Cerebellar cortex (tissue), 1 donor: ENCODE measurements around the gene DHRSX.
A peak's percentile ranks its signal among the peaks of the same experiment; 100 is the strongest.
"Not testable (repeated sequence)": the region's sequence is repeated elsewhere in the genome, so short reads cannot be mapped to it uniquely, and the experiment has no call there.

Experiments
- DNase-seq: peaks from one replicate; pipeline ENCODE4 v3.0.0-alpha.2; 2015; ENCODE audit warnings: low spot score

DHRSX gene

DNA sequence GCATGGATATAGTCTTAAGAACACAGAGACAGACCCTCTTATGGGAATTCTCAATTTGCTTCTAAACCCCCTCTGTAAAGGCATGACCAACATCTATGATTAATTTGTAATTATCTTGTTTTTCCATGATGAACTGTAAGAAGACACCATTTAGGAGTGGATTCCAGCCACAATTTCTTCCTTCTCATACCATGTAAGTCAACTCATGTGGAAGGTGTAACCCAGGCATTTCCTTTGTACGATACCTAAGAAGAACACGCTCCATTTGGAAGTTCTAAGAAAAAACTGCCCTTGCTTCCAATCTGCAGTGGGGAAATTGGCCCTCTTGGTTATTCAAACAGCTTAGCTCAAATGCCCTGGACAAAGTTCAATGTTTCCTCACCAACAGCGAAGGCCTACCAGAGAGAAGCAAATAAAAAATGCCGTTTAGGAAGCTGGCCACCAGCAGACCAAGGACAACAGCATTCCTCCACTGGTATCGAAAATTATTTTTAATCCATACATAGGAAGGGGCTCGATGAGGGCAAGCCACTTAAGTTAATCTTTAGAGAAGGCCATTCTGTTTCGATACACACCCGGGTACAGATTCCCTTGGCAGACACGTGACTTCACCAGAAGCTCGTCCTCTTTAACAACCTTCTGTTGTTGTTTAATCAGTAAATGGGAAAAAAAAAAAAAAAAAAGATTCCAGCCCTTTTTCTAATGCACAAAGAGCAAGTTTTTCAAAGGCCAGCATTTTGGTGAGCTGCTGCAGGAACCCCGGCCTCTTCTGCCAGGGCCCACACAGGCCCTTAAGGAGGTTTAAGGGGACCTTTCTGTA is 2.6 kb downstream of the DHRSX start:
- DNase-seq = peak; percentile 71

- DNase-seq = no peak
Measured at GRCh38 chrX:2495595-2495994, 5.2 kb downstream of the DHRSX start.

- no peak for DNase-seq
Measured at GRCh38 chrX:2492531-2493218, 8.1 kb downstream of the DHRSX start.

GRCh38 chrX:2490634-2491033 is 10.1 kb downstream of the DHRSX start:
- DNase-seq = no peak

- no peak for DNase-seq
Measured at GRCh38 chrX:2489446-2490445, 11.0 kb downstream of the DHRSX start.

GRCh38 chrX:2488621-2489285 is 12.0 kb downstream of the DHRSX start:
- DNase-seq = no peak

GRCh38 chrX:2487366-2487765 is 13.4 kb downstream of the DHRSX start:
- no peak for DNase-seq

DNA sequence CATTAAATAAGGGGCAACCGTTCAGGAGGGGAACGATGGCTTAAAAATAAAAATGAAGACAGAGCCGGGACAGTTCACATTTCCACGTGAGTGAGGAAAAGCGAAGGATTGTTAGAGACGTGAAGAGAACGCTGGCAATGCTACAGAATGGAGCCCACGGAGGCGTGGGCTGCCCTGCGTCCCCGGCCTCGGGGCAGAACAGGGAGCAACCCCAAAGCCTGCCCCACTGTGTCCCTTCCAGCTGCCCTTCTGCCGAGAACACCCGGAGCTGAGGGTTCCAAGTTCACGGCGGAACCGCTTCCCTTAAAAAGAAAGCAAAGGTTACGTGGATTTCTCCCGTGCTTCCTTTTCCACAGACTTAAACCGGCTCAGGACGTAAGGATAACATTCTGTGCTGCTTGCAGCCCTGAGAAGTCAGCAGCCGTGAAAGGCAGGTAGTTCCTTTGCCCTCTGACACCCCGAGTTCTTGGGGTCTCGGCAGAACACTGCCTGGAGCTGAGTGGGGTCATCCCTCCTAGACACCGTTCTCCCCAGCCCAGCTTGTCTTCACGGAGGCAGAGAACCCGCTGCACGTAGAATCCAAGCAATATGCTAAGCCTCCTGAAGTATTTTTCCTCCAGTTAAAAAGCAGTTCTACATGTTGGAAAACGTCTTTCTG is 14.2 kb downstream of the DHRSX start:
- DNase-seq = no peak

GRCh38 chrX:2485789-2486345 is 14.9 kb downstream of the DHRSX start:
- DNase-seq = no peak

DNA sequence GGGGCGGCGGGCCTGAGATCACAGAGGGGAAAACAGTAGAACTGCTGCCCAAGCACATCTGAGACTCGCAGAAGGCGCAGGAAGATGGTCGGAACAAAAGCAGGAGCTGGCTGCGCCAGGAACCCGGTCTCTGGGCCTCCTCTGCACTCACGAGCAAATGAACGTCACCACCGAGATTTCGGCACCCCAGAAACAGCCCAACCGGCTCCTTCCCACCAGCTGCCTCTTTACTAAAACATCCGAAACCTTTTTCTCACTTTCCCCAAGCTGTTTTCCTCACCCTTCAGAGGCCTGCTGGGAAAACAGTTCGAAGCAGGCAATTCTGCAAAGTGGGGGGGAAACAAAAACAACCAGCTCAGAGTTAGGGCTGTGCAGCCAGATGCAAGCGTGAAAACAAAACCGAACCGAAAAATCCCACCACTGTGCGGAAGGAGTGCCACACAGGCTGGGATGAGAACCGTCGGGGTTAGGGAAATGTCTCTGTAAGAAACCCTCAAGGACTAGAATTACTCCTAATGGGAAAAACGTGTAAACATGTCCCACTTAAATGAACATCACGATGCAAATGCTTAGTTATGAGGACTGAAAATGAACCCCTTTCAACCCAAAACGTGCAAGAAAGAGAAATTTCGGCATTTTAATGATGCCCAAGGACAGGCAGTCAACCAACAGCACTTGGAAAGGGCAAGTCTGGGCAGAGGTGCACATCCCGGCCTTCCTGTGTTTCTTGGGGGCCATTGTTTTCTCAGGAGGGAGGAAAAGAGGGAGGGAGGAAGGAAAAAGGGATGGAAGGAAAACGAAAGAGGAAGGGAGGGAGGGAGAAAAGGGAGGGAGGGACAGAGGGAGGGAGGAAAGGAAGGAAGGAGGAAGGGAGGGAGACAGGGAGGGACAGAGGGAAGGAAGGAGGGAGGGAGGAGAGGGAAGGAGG is 15.8 kb downstream of the DHRSX start:
- no peak for DNase-seq

- DNase-seq = no peak
Measured at GRCh38 chrX:2484256-2484655, 16.5 kb downstream of the DHRSX start.

DNA sequence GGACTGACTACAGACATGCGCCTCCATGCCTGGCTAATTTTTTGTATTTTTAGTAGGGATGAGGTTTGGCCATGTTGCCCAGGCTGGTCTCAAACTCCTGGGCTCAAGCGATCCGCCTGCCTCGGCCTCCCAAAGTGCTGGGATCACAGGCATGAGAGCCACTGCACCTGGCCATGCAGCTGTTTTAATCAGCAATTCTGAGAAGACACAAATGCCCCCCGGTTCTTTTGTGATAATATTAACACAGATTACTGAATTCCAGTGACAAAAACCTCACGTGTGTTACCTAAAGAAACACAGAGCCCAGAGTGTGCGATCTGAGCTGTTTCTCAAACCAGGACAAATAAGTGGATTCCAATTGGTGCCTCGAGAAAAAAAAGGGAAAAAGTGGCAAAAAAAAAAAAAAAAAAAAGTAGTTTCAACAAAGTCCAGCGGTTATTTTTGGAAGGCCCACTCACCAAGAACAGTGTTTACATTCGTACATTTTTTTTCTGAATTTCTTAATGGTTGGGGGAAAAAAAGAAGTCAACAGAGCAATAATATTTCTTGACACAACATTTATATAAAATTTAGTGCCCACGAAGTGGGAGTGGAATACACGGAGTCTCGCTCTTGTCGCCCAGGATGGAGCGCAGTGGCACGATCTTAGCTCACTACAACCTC is 17.2 kb downstream of the DHRSX start:
- no peak for DNase-seq

DNA sequence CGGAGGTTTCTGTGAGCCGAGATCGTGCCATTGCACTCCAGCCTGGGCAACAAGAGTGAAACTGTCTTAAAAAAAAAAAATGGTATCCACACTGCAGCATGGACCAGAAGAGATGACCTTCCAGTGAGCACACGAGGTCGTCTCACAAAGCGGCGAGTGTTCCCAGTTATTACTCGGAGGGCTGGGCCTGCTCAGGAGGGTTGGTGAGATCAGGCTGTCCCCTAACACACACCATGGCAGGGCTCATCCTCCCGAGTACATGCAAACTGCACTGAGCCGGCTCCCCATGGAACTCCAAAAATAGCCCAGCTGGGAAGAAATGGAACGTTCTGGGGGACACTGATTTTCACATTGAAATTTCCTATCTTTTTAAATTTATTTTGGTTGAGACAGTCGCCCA is 19.2 kb downstream of the DHRSX start:
- not testable (repeated sequence) for DNase-seq

DNA sequence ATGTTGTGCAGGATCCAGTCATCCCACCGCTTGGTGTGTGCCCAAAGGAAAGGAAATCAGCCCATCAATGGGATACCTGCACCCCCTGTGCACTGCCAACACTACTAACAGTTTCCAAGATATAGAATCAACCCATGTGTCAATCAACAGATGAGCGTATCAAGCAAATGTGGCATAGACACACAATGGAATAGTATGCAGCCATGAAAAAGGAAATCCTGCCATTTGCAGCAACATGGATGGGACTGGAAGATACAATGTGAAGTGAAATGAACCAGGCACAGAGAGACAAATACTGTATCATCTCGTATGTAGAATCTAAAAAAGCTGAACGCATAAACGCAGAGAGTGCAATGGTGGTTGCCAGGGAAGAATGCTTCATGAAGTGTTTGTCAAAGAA is 20.8 kb downstream of the DHRSX start:
- DNase-seq = not testable (repeated sequence)

GRCh38 chrX:2479420-2479780 is 21.4 kb downstream of the DHRSX start:
- no peak for DNase-seq

DNA sequence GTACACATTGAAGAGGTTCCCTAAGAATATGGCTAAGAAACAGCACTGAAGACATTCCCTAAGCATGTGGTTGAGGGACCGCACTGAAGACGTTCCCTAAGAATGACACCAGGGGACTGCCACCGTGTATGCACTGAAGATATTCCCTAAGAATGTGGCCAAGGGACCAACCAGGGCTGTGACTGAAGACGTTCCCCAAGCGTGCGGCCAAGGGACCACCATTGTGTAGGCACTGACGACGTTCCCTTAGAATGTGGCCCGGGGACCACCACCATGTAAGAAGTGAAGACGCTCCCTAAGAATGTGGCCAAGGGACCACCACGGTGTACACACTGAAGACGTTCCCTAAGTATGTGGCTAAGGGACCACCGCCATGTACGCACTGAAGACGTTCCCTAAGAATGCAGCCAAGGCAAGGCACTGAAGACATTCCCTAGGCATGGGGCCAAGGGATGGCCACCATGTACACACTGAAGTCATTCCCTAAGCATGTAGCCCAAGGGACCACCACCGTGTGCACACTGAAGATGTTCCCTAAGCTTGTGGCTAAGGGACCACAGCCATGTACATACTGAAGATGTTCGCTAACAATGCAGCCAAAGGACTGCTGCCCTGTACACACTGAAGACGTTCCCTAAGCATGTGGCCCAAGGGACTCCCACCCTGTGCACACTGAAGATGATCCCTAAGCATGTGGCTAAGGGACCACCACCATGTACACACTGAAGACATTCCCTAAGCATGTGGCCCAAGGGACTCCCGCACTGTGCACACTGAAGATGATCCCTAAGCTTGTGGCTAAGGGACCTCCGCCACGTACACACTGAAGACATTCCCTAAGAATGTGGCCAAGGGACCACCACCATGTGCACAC is 22.0 kb downstream of the DHRSX start:
- no peak for DNase-seq

GRCh38 chrX:2477313-2477712 is 23.5 kb downstream of the DHRSX start:
- DNase-seq = not testable (repeated sequence)
